GM18951 (cell line): ENCODE results near the gene UBR7.

Source experiments
- POLR2A ChIP-seq: IDR thresholded peaks from 4 replicates; pipeline ENCODE4 v1.6.1; 2011; ENCODE audit warnings: mild to moderate bottlenecking; ENCODE audit not compliant: insufficient read length, insufficient read depth; ENCODE audit errors: extremely low read depth
- in situ Hi-C: fragments of 300-500 bp; cut with MboI; formaldehyde crosslinking; loops from one replicate; pipeline ENCODE4 v1.12.0; 2022; ENCODE audit warnings: low sequenced_read_pairs, mixed read lengths, inconsistent platforms; ENCODE audit not compliant: unreplicated experiment

UBR7 gene

DNA sequence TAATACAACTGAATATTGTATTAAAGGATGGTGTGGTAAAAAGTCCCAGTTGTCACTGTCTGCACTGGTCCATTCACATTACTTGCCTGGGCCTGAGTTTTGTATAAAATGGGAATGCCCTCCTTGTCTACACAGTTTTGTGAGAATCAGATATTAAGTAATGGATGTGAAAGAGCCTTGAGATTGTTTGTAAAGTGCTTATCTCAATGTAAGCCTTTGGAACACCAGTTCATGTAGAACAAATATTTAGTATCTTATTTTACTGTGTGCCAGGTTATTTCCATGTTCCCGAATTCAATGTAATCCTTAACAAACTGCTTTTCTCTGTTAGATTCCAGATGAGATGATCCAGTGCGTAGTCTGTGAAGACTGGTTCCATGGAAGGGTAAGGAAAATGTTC, 7.5 kb downstream of the UBR7 start:
- no peak for TF ChIP-seq POLR2A
- in situ Hi-C loops = no loop called here

DNA sequence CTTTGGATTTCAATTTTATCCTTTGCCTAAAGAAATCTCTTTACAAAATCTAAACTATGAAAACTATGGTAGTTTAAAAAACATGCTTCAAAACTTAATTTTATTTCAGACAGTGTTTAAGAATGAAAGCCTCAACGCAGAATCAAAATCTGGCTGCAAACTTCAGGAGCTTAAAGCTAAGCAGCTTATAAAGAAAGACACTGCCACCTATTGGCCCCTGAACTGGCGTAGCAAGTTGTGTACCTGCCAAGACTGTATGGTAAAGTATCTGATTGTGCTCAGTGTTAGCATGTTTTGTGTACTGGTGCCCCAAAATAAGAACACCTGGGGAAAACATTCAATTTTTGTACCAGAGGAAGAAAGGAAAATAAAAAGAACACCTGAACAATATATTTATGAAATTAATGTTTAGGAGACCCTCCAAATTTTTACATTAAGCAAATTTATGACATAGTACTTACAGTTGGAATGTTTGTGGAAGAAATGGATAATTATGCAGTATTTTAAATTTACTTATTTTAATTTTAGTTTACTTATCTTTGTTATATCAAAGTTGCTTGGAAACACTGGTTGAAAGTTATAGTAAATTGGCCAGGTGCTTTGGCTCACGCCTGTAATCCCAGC, 12.2 kb downstream of the UBR7 start:
- no peak for TF ChIP-seq POLR2A
- in situ Hi-C loops = no loop called here

DNA sequence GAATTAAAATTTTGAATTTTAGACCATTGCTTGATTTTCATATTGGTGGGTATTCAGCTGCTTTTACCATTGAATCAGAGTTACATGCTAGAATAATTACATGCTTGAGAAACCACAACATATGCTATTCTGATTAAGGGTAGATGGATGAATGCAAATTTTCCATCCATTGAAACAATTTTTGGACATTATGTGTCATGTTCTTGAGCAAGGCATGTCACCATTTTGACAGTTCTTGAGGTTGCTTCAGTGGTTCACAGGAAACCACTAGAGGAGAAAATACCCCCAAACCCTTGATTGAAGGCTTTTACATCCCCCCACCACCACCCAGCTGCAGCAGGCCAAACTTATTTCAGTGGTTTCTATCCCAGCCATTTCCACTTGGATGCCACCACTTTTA, 13.5 kb downstream of the UBR7 start:
- in situ Hi-C loops = no loop called here
- no peak for TF ChIP-seq POLR2A

DNA sequence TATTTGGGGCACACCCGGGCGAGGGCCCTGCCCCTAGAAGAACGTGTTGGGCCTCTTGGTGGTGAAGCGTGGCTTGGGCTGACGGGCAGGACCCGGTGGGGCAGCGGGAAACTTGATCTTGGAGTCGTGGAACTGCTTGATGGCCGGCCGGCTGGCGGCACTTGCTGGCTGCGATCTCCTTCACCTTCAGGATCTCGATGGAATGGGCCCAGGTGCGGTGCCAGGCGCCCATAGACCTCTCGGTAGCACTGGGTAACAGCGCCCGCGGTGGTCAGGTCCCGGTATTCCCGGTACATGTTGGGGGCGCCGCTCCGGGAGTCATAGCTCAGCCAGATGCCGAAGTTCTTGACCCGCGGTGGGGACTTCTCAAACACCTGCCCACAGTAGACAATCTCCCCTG, 16.5 kb downstream of the UBR7 start:
- no peak for TF ChIP-seq POLR2A
- in situ Hi-C loops = no loop called here

- in situ Hi-C loops = loop anchor here (25.0 kb wide), 1 partner anchor 309 kb away; no protein-coding TSS in a partner anchor
- TF ChIP-seq POLR2A = no peak
These were observed 21.5 kb downstream of the UBR7 start for GRCh38 chr14:93228550-93228949.

DNA sequence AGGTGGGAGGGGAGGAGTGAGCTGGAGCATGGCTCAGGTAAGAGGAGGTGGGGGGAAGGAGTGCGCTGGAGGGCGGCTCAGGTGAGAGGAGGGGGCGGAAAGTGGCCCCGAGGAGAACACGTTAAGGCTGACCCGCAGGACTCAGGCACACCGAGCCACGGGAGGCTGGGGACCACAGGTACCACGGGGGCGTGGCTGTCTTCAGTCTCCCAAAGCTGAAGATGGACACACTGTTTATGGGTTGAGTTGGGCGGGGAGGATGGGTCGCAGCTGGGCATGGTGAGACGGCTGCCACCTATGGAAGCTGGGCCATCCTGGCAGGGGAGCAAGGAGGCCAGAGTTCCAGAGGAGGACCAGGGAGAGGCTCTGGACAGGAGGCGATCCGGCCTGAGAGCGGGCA, 23.5 kb downstream of the UBR7 start:
- TF ChIP-seq POLR2A = no peak
- in situ Hi-C loops = loop anchor here (10.0 to 25.0 kb wide), 2 partner anchors 307 to 394 kb away; no protein-coding TSS in a partner anchor

GRCh38 chr14:93231129-93231979, 24.3 kb downstream of the UBR7 start:
- in situ Hi-C loops = loop anchor here (10.0 to 25.0 kb wide), 2 partner anchors 306 to 393 kb away; no protein-coding TSS in a partner anchor
- TF ChIP-seq POLR2A = no peak

GRCh38 chr14:93232159-93232558, 25.1 kb downstream of the UBR7 start:
- in situ Hi-C loops = loop anchor here (10.0 to 25.0 kb wide), 2 partner anchors 305 to 393 kb away; no protein-coding TSS in a partner anchor
- TF ChIP-seq POLR2A = no peak

GRCh38 chr14:93233078-93233477, 26.0 kb downstream of the UBR7 start:
- in situ Hi-C loops = loop anchor here (10.0 to 25.0 kb wide), 2 partner anchors 304 to 392 kb away; no protein-coding TSS in a partner anchor

GRCh38 chr14:93234798-93235197, 27.7 kb downstream of the UBR7 start:
- in situ Hi-C loops = loop anchor here (10.0 to 25.0 kb wide), 2 partner anchors 303 to 390 kb away; no protein-coding TSS in a partner anchor
- TF ChIP-seq POLR2A = no peak

DNA sequence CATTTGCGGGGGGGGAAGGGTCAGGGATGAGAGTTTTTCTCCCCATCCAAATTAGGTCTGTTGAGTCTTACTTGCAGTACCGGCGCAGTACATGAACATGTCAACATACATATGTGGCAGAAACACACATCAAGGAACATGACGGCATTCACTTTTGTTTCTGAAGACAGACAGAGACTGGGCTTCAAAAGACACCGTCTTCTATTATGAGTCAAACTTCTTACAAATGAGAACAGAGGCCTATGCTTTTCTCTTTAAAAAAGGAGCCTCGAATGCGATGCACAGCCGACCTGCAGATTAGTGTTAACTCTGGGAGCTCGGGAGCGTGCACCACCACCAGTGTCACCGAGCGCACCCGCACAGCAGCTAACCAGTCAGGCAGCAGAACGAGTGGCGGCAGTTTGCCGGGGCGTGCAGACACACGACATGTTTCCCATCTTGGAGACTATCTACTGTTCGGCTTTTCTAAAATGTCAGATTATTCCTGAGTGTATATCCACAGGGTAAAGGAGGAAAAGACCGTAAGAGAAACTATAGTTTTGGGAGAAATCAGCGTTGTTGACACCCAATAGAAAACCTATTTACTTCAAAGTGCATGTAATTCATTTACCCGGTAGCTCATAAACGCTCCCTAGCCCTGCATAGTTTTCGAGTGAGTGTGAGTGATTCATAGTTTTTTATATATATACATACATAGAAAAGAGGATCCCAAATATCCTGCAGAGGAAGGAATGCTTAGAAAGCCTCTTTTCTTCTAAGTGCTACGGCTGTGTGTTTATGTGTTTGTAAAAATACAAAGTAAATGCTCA, 33.0 kb downstream of the UBR7 start:
- TF ChIP-seq POLR2A = no peak
- in situ Hi-C loops = loop anchor here (10.0 to 25.0 kb wide), 2 partner anchors 297 to 385 kb away; no protein-coding TSS in a partner anchor

DNA sequence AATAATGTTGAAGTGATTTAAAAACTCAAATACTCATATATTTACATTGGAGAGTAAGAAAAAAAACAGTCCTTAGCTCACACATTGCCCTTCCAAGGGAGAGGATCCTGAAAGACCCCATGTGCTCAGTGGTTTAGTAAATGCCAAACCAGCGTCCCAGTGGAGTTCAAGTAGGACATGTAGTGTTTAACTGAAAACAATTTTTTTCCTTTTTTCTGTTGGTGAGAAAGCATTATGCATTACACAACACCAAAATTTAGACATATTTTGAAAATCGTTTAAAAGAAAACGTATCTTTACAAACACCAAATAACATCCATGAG, 33.6 kb downstream of the UBR7 start:
- in situ Hi-C loops = loop anchor here (25.0 kb wide), 1 partner anchor 297 kb away; no protein-coding TSS in a partner anchor
- TF ChIP-seq POLR2A = no peak
